HFF-Myc (cell line): ENCODE data around the gene SIN3B.
A peak's percentile ranks its signal among the peaks of the same experiment; 100 is the strongest.

Experiments
- DNase-seq: peaks from one replicate; pipeline ENCODE4 v3.0.0-alpha.2; 2011; ENCODE audit warnings: low read depth; ENCODE audit errors: extremely low read depth
- H3K4me3 ChIP-seq: replicated peaks from 2 replicates; pipeline ENCODE4 v1.5.1; 2011; ENCODE audit warnings: low read depth, mild to moderate bottlenecking, control low read depth, low read length
- CTCF ChIP-seq: IDR thresholded peaks from 2 replicates; pipeline ENCODE4 v1.5.1; 2012; ENCODE audit warnings: mild to moderate bottlenecking, low read depth, low read length, control low read depth; ENCODE audit errors: missing control alignments

Gene SIN3B

GRCh38 chr19:16896146-16897028 lies 67.2 kb downstream of the SIN3B start:
- peak overlapping the region; percentile 32 for H3K4me3 ChIP-seq
- DNase-seq, result no peak
- TF ChIP-seq CTCF, result no peak

GRCh38 chr19:16897029-16897855 lies 68.0 kb downstream of the SIN3B start:
- TF ChIP-seq CTCF, result no peak
- H3K4me3 ChIP-seq, result peak overlapping the region; percentile 41
- DNase-seq, result peak; percentile 59

GRCh38 chr19:16897856-16898161 lies 68.6 kb downstream of the SIN3B start:
- no peak for TF ChIP-seq CTCF
- H3K4me3 ChIP-seq, result peak overlapping the region; percentile 41
- no peak for DNase-seq

- TF ChIP-seq CTCF, result no peak
These were observed 69.3 kb downstream of the SIN3B start for GRCh38 chr19:16898361-16899015.

GRCh38 chr19:16899566-16900075 lies 70.4 kb downstream of the SIN3B start:
- no peak for DNase-seq
- H3K4me3 ChIP-seq, result no peak overlapping the region
- TF ChIP-seq CTCF, result peak; percentile 51

More at GRCh38 chr19:16898361-16899015, 69.3 kb downstream of the SIN3B start:
- DNase-seq, result no peak
- no peak overlapping the region for H3K4me3 ChIP-seq

GRCh38 chr19:16901491-16902175 lies 72.4 kb downstream of the SIN3B start:
- TF ChIP-seq CTCF, result no peak
- DNase-seq, result no peak
- H3K4me3 ChIP-seq, result no peak overlapping the region
